PC-3 (cell line): ENCODE data around the gene LYRM4. TPM values are rescaled to one million over a fixed set of nuclear protein-coding genes. Genes with fewer than 3 reads are reported as not detected.
A peak's percentile ranks its signal among the peaks of the same experiment; 100 is the strongest.

Experiments
- ATAC-seq: fragments of 200-7000 bp; cut with Tn5 transposase; 2 replicates; pipeline ENCODE4 v1.9.1; 2020; ENCODE audit warnings: mild to moderate bottlenecking, moderate library complexity
- BruUV-seq: library from RNA; stranded (reverse); fragments of 400-500 nt; replicated peaks from 2 replicates; lab custom pipeline; 2021; lab: Mats Ljungman, UMichigan
- CTCF ChIA-PET: fragments of 300-600 bp; sonication (Branson Sonifier 250); formaldehyde crosslinking; loops from one replicate; lab custom pipeline; 2022; ENCODE audit warnings: antibody characterized with exemption; lab: Charles Lee
- POLR2A ChIA-PET: fragments of 300-600 bp; sonication (Branson Sonifier 250); formaldehyde crosslinking; loops from one replicate; lab custom pipeline; 2022; ENCODE audit warnings: antibody characterized with exemption; ENCODE audit not compliant: unreplicated experiment; lab: Charles Lee
- DNase-seq: peaks from one replicate; pipeline ENCODE4 v3.0.0-alpha.2; 2015
- H2AFZ ChIP-seq: fragments of 300-600 bp; sonication (generic); 2 replicates; pipeline ENCODE4 v1.6.0; 2016; ENCODE audit warnings: antibody characterized with exemption, low read length
- H3F3A ChIP-seq: fragments of 300-600 bp; sonication (generic); one replicate; pipeline ENCODE4 v1.6.0; 2017; ENCODE audit warnings: antibody characterized with exemption, low read length, control low read depth, mild to moderate bottlenecking; ENCODE audit not compliant: unreplicated experiment
- H3K27ac ChIP-seq: fragments of 300-600 bp; sonication (generic); 2 replicates; pipeline ENCODE4 v1.5.1; 2016; ENCODE audit warnings: mild to moderate bottlenecking, low read length
- H3K27me3 ChIP-seq: fragments of 300-600 bp; sonication (generic); 2 replicates; pipeline ENCODE4 v1.6.1; 2016; ENCODE audit warnings: low read length, mixed read lengths
- H3K36me3 ChIP-seq: fragments of 300-600 bp; sonication (generic); 2 replicates; pipeline ENCODE4 v1.6.1; 2016; ENCODE audit warnings: low read depth, mixed run types, low read length, mixed read lengths
- H3K4me1 ChIP-seq: fragments of 300-600 bp; sonication (generic); 2 replicates; pipeline ENCODE4 v1.5.1; 2016; ENCODE audit warnings: low read length; ENCODE audit not compliant: insufficient read depth
- H3K4me2 ChIP-seq: fragments of 300-600 bp; sonication (generic); 2 replicates; pipeline ENCODE4 v1.6.0; 2016; ENCODE audit warnings: low read length
- H3K4me3 ChIP-seq: fragments of 300-600 bp; sonication (generic); 2 replicates; pipeline ENCODE4 v1.5.1; 2016; ENCODE audit warnings: mild to moderate bottlenecking, low read length, mixed read lengths
- H3K79me2 ChIP-seq: fragments of 300-600 bp; sonication (generic); 2 replicates; pipeline ENCODE4 v1.6.1; 2017; ENCODE audit warnings: low read length, mixed read lengths
- H3K9ac ChIP-seq: fragments of 300-600 bp; sonication (generic); 2 replicates; pipeline ENCODE4 v1.6.0; 2016; ENCODE audit warnings: mild to moderate bottlenecking, low read length
- H3K9me2 ChIP-seq: fragments of 300-600 bp; sonication (generic); replicated peaks from 2 replicates; pipeline ENCODE4 v1.6.1; 2016; ENCODE audit warnings: mixed run types, low read length, mixed read lengths
- H3K9me3 ChIP-seq: fragments of 300-600 bp; sonication (generic); 2 replicates; pipeline ENCODE4 v1.6.1; 2016; ENCODE audit warnings: low read length, mixed read lengths
- H4K20me1 ChIP-seq: fragments of 300-600 bp; sonication (generic); 2 replicates; pipeline ENCODE4 v1.6.1; 2016; ENCODE audit warnings: low read length, mixed read lengths
- CTCF ChIP-seq: fragments of 300-600 bp; sonication (generic); conservative IDR thresholded peaks from 2 replicates; pipeline ENCODE4 v1.5.1; 2017; ENCODE audit warnings: antibody characterized with exemption, low read depth, mild to moderate bottlenecking, low read length
- EZH2 ChIP-seq: fragments of 300-600 bp; sonication (generic); IDR thresholded peaks from one replicate; pipeline ENCODE4 v1.6.1; 2017; ENCODE audit warnings: antibody characterized with exemption, mild to moderate bottlenecking, low read length; ENCODE audit not compliant: unreplicated experiment
- EZH2phosphoT487 ChIP-seq: fragments of 300-600 bp; sonication (generic); IDR thresholded peaks from 2 replicates; pipeline ENCODE4 v1.6.1; 2018; ENCODE audit warnings: mild to moderate bottlenecking, antibody characterized with exemption, low read length, borderline replicate concordance
- intact Hi-C: fragments of 100-400 bp; cut with micrococcal nuclease; formaldehyde crosslinking; loops from 2 replicates; pipeline ENCODE4 v1.9.0; 2023
- total RNA-seq: library from RNA; depleted of rRNA; stranded (reverse); fragments of >200 nt; gene quantifications from 2 replicates; pipeline ENCODE4 v1.2.3, GENCODE V29; 2014

The LYRM4 gene
- total RNA-seq, 1 experiment from 2014 or later = 27.7 TPM

- Histone ChIP-seq H3K9me3 (no peaks in the 10 kb centered on the region), H3K4me3 (no peak overlapping the region), H3K36me3 (no peaks in the 10 kb centered on the region), H3K27me3 (no peaks in the 10 kb centered on the region), H3K4me2 (peak overlapping the region; percentile 44), H2AFZ (no peak overlapping the region), H3F3A (no peaks in the 10 kb centered on the region), H3K79me2 (no peaks in the 10 kb centered on the region), H3K4me1 (peaks cover 17% of the 10 kb centered on the region), H3K9me2 (no peaks in the 10 kb centered on the region), H3K9ac (no peak overlapping the region), H3K27ac (no peak overlapping the region), H4K20me1 (no peaks in the 10 kb centered on the region)
- ATAC-seq = peak; percentile 35
- POLR2A ChIA-PET = no interaction called here
- TF ChIP-seq CTCF (no peak), EZH2phosphoT487 (no peak), EZH2 (no peak)
- BruUV-seq = no TSS peak
- intact Hi-C loops = no loop called here
- CTCF ChIA-PET = no interaction called here
- peak; percentile 90 for DNase-seq
These were observed 101.6 kb downstream of the LYRM4 start for GRCh38 chr6:5159162-5159561.

GRCh38 chr6:5158180-5158579 lies 102.6 kb downstream of the LYRM4 start:
- ChIA-PET CTCF (no interaction called here), POLR2A (no interaction called here)
- DNase-seq (no peak), ATAC-seq (no peak)
- H3K9me2 ChIP-seq = no peaks in the 10 kb centered on the region
- H2AFZ ChIP-seq = no peak overlapping the region
- H3K4me1 ChIP-seq = peaks cover 17% of the 10 kb centered on the region
- no peak overlapping the region for H3K27ac ChIP-seq
- H3K4me2 ChIP-seq = no peak overlapping the region
- no peaks in the 10 kb centered on the region for H3K79me2 ChIP-seq
- no peaks in the 10 kb centered on the region for H3F3A ChIP-seq
- no peak overlapping the region for H3K9ac ChIP-seq
- H3K9me3 ChIP-seq = no peaks in the 10 kb centered on the region
- H3K4me3 ChIP-seq = no peak overlapping the region
- no peaks in the 10 kb centered on the region for H3K36me3 ChIP-seq
- intact Hi-C loops = no loop called here
- no peaks in the 10 kb centered on the region for H3K27me3 ChIP-seq
- no peak for TF ChIP-seq CTCF
- TF ChIP-seq EZH2 = no peak
- TF ChIP-seq EZH2phosphoT487 = no peak
- H4K20me1 ChIP-seq = no peaks in the 10 kb centered on the region
- no TSS peak for BruUV-seq

- H3K36me3 ChIP-seq = no peaks in the 10 kb centered on the region
- no peaks in the 10 kb centered on the region for H3K9me2 ChIP-seq
- ChIA-PET POLR2A (no interaction called here), CTCF (no interaction called here)
- intact Hi-C loops = no loop called here
- H3K9ac ChIP-seq = no peak overlapping the region
- H3K79me2 ChIP-seq = no peaks in the 10 kb centered on the region
- TF ChIP-seq EZH2phosphoT487 (no peak), EZH2 (no peak), CTCF (no peak)
- H3K27me3 ChIP-seq = no peaks in the 10 kb centered on the region
- H3K9me3 ChIP-seq = no peaks in the 10 kb centered on the region
- no peak overlapping the region for H3K4me2 ChIP-seq
- peaks cover 20% of the 10 kb centered on the region for H3K4me1 ChIP-seq
- no peak for DNase-seq
- no peak overlapping the region for H2AFZ ChIP-seq
- ATAC-seq = no peak
- H4K20me1 ChIP-seq = no peaks in the 10 kb centered on the region
- no peak overlapping the region for H3K4me3 ChIP-seq
- no peak overlapping the region for H3K27ac ChIP-seq
- H3F3A ChIP-seq = no peaks in the 10 kb centered on the region
- BruUV-seq = no TSS peak
These were observed 103.1 kb downstream of the LYRM4 start for GRCh38 chr6:5157621-5158138.
